Vagina (tissue), 2 donors: ENCODE measurements around the gene RANBP17. TPM values are rescaled to one million over a fixed set of nuclear protein-coding genes. Genes with fewer than 3 reads are reported as not detected.
"Not testable (repeated sequence)": the region's sequence is repeated elsewhere in the genome, so short reads cannot be mapped to it uniquely, and the experiment has no call there.

Source experiments
- DNase-seq, 2 donors: peaks; one replicate each; pipeline ENCODE4 v3.0.0-alpha.2; 2017; ENCODE audit errors: extremely low spot score in 2 of 2
- H3K27ac ChIP-seq: fragments of 200-600 bp; sonication (generic); one replicate; pipeline ENCODE4 v1.5.1; 2019
- H3K27me3 ChIP-seq: fragments of 200-600 bp; sonication (generic); one replicate; pipeline ENCODE4 v1.5.1; 2019
- H3K36me3 ChIP-seq, 2 donors: fragments of 200-600 bp; sonication (generic); one replicate each; pipeline ENCODE4 v1.5.1; 2017 to 2019
- H3K4me1 ChIP-seq: fragments of 200-600 bp; sonication (generic); one replicate; pipeline ENCODE4 v1.5.1; 2019
- H3K4me3 ChIP-seq, 2 donors: fragments of 200-600 bp; sonication (generic); 1 replicate in 1 of 2; 2 replicates in 1 of 2; pipeline ENCODE4 v1.5.1; 2016 to 2019
- H3K9me3 ChIP-seq: fragments of 200-600 bp; sonication (generic); one replicate; pipeline ENCODE4 v1.5.1; 2019
- POLR2A ChIP-seq, 2 donors: fragments of 450-650 bp; IDR thresholded peaks; one replicate each; pipeline ENCODE4 v1.6.1; 2017; ENCODE audit warnings: antibody characterized with exemption in 2 of 2, mild to moderate bottlenecking in 2 of 2, moderate library complexity in 2 of 2
- POLR2AphosphoS5 ChIP-seq, 2 donors: sonication (generic); formaldehyde crosslinking; IDR thresholded peaks; one replicate each; pipeline ENCODE4 v1.9.0; 2017; ENCODE audit warnings: antibody characterized with exemption in 2 of 2, mild to moderate bottlenecking in 2 of 2, low read depth in 1 of 2; ENCODE audit not compliant: insufficient read depth in 1 of 2
- intact Hi-C: fragments of 100-400 bp; cut with DNase I; formaldehyde crosslinking; loops from one replicate; pipeline ENCODE4 v1.15.1; 2023
- total RNA-seq: library from RNA; depleted of rRNA; stranded (reverse); fragments of >200 nt; gene quantifications from one replicate; pipeline ENCODE4 v1.2.3, GENCODE V29; 2016
- TF ChIP-seq, protein P1 (sequence below), 3 experiments: fragments of 450-650 bp in 2 of 3; fragments of 200-600 bp in 1 of 3; sonication (generic) in 1 of 3; IDR thresholded peaks; one replicate each; pipeline ENCODE4 v1.5.1; 2017 to 2019; ENCODE audit warnings: antibody characterized with exemption in 3 of 3, mild to moderate bottlenecking in 2 of 3, moderate library complexity in 2 of 3

The RANBP17 gene
- total RNA-seq, 1 donor from 2014 or later = 5.4 TPM

DNA sequence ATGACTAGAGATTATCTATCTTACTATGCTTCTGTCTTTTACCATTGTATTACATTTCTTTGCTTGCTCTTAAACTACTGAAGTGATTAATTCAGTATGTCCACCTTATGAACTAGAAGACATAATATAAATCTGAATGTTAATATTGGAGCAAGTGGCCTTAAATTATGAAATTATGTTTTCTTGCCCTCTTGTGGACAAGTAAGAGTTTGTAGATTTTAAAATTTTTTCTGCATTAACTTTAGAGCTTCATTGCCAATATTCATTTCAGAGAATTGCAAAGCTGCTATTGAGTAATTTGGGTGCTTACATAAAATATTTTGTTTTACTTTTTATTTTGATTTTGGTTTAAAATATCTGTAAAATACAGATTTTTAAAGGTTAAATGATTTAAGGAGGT lies 55.3 kb downstream of the RANBP17 start:
- no peaks in the 10 kb centered on the region for H3K27me3 ChIP-seq
- H3K9me3 ChIP-seq = no peaks in the 10 kb centered on the region
- no peak for TF ChIP-seq POLR2A (IDR thresholded peaks at IDR 0.05)
- TF ChIP-seq, protein P1, sequence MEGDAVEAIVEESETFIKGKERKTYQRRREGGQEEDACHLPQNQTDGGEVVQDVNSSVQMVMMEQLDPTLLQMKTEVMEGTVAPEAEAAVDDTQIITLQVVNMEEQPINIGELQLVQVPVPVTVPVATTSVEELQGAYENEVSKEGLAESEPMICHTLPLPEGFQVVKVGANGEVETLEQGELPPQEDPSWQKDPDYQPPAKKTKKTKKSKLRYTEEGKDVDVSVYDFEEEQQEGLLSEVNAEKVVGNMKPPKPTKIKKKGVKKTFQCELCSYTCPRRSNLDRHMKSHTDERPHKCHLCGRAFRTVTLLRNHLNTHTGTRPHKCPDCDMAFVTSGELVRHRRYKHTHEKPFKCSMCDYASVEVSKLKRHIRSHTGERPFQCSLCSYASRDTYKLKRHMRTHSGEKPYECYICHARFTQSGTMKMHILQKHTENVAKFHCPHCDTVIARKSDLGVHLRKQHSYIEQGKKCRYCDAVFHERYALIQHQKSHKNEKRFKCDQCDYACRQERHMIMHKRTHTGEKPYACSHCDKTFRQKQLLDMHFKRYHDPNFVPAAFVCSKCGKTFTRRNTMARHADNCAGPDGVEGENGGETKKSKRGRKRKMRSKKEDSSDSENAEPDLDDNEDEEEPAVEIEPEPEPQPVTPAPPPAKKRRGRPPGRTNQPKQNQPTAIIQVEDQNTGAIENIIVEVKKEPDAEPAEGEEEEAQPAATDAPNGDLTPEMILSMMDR (IDR thresholded peaks at IDR 0.05) = no peak
- H3K27ac ChIP-seq = no peak overlapping the region
- intact Hi-C loops = no loop called here
- no peaks in the 10 kb centered on the region for H3K36me3 ChIP-seq
- H3K4me3 ChIP-seq = no peak overlapping the region
- DNase-seq = no peak
- H3K4me1 ChIP-seq = no peaks in the 10 kb centered on the region

DNA sequence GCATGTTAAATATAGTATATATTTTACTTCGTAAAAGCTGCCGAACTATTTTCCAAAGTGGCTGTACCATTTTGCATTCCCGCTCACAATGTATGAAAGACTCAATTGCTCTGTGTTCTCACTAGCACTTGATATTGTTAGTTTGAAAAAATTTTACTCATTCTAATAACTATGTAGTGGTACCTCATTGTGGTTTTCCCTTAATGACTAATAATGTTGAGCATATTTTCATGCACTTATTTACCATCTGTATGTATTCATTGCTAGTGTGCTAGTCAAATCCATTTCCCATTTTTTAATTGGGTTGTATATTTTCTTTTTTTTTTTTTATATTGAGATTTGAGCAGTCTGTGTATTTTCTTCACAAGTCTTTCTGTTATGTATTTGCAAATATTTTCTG lies 58.4 kb downstream of the RANBP17 start:
- Histone ChIP-seq H3K4me1 (no peaks in the 10 kb centered on the region), H3K27ac (no peak overlapping the region), H3K4me3 (no peak overlapping the region), H3K9me3 (no peaks in the 10 kb centered on the region), H3K36me3 (no peaks in the 10 kb centered on the region), H3K27me3 (no peaks in the 10 kb centered on the region)
- TF ChIP-seq, protein P1 (IDR thresholded peaks at IDR 0.05) = no peak
- TF ChIP-seq POLR2AphosphoS5 (IDR thresholded peaks at IDR 0.05; ENCODE audit: insufficient read depth in 1 of 2, low read depth in 1 of 2) = no peak
- TF ChIP-seq POLR2A (IDR thresholded peaks at IDR 0.05) = no peak
- intact Hi-C loops = no loop called here
- no peak for DNase-seq

DNA sequence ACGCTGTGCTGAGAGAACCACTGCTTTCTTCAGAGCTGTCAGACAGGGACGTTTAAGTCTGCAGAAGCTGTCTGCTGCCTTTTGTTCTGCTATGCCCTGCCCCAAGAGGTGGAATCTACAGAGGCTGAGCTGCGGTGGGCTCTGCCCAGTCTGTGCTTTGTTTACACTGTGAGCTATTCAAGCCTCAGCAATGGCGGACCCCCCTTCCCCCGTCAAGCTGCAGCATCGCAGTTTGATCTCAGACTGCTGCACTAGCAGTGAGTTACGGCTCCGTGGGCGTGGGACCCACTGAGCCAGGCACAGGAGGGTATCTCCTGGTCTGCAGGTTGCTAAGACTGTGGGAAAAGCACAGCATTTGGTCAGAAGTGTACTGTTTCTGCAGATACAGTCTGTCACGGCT lies 60.5 kb downstream of the RANBP17 start:
- H3K9me3 ChIP-seq, H3K4me3 ChIP-seq, H3K27me3 ChIP-seq, H3K27ac ChIP-seq, DNase-seq, intact Hi-C loops, H3K4me1 ChIP-seq, H3K36me3 ChIP-seq: not testable (repeated sequence)

DNA sequence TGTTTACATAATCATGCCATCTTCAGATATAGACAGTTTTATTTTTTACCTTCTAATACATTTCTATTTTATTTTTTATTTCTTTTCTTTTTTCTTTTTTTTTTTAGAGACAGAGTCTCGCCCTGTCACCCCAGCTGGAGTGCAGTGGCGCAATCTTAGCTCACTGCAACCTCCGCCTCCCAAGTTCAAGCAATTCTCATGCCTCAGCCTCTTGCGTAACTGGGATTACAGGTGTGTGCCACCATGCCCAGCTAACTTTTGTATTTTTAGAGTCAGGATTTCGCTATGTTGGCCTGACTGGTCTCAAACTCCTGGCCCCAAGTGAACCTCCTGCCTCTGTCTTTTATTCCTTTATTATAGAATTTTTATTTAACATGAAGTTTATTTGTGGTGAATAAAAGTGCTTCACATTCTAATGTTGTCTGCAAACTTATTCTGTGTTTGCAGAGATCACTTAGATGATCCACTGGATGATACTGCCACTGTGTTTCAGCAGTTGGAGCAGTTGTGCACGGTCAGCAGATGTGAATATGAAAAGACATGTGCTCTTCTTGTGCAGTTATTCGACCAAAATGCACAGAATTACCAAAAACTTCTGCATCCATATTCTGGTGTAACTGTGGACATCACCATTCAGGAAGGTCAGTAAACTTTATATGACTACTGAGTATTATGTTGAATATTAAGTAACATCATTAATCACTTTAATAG lies 62.2 kb downstream of the RANBP17 start:
- no peak for TF ChIP-seq POLR2AphosphoS5 (IDR thresholded peaks at IDR 0.05; ENCODE audit: insufficient read depth in 1 of 2, low read depth in 1 of 2)
- TF ChIP-seq, protein P1 (IDR thresholded peaks at IDR 0.05) = no peak
- TF ChIP-seq POLR2A (IDR thresholded peaks at IDR 0.05) = no peak
- intact Hi-C loops = no loop called here
- no peaks in the 10 kb centered on the region for H3K27me3 ChIP-seq

DNA sequence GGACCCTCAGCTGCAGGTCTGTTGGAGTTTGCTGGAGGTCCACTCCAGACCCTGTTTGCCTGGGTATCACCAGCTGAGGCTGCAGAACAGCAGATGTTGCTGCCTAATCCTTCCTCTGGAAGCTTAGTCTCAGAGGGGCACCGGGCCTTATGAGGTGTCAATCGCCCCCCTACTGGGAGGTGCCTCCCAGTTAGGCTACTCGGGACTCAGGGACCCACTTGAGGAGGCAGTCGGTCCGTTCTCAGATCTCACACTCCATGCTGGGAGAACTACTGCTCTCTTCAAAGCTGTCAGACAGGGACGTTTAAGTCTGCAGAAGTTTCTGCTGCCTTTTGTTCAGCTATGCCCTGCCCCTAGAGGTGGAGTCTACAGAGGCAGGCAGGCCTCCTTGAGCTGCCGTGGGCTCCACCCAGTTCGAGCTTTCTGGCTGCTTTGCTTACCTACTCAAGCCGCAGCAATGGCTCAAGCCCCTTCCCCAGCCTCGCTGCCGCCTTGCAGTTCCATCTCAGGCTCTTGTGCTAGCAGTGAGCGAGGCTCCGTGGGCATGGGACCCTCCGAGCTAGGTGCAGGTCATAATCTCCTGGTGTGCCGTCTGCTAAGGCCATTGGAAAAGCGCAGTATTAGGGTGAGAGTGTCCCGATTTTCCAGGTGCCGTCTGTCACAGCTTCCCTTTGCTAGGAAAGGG lies 73.9 kb downstream of the RANBP17 start:
- intact Hi-C loops, H3K4me3 ChIP-seq: not testable (repeated sequence)

More for the DNA sequence above, 62.2 kb downstream of the RANBP17 start:
- no peaks in the 10 kb centered on the region for H3K4me1 ChIP-seq
- H3K27ac ChIP-seq = no peak overlapping the region
- no peaks in the 10 kb centered on the region for H3K36me3 ChIP-seq
- DNase-seq = no peak
- no peak overlapping the region for H3K4me3 ChIP-seq
- no peaks in the 10 kb centered on the region for H3K9me3 ChIP-seq

DNA sequence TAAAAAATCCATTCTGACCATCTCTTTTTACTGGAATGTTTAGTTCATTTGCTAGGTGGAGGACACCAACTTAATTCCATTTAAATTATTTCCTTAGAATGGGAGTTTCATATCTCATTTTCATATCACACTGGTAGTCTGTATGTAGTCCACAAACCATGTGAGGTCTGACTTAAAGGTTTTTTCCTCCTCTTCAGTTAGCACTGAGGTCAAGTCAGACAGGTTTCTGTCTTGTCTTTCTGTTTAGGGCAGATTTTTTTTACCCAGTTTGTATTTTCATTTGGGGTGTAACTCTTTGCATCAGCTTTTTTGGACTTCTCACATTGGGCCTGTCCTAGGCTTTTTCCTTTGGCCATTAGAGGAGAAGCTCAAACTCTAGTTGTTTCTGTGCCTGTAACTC lies 75.3 kb downstream of the RANBP17 start:
- Histone ChIP-seq H3K27me3 (no peaks in the 10 kb centered on the region), H3K9me3 (no peaks in the 10 kb centered on the region), H3K4me1 (no peaks in the 10 kb centered on the region), H3K27ac (no peak overlapping the region), H3K36me3 (no peaks in the 10 kb centered on the region), H3K4me3 (no peak overlapping the region)
- intact Hi-C loops = no loop called here
- TF ChIP-seq, protein P1 (IDR thresholded peaks at IDR 0.05) = no peak
- TF ChIP-seq POLR2A (IDR thresholded peaks at IDR 0.05) (no peak), POLR2AphosphoS5 (IDR thresholded peaks at IDR 0.05; ENCODE audit: insufficient read depth in 1 of 2, low read depth in 1 of 2) (no peak)
- no peak for DNase-seq

More for the DNA sequence above, 73.9 kb downstream of the RANBP17 start:
- not testable (repeated sequence) for H3K27me3 ChIP-seq, H3K4me1 ChIP-seq, H3K27ac ChIP-seq, DNase-seq, H3K36me3 ChIP-seq, H3K9me3 ChIP-seq
